AG08395 (cell line): ENCODE results near the gene ANTXRL.
A peak's percentile ranks its signal among the peaks of the same experiment; 100 is the strongest.
"Not testable (repeated sequence)": the region's sequence is repeated elsewhere in the genome, so short reads cannot be mapped to it uniquely, and the experiment has no call there.

ENCODE experiments used
- DNase-seq: peaks from one replicate; pipeline ENCODE4 v3.0.0; 2012; ENCODE audit warnings: mixed read lengths, low spot score

ANTXRL gene

DNA sequence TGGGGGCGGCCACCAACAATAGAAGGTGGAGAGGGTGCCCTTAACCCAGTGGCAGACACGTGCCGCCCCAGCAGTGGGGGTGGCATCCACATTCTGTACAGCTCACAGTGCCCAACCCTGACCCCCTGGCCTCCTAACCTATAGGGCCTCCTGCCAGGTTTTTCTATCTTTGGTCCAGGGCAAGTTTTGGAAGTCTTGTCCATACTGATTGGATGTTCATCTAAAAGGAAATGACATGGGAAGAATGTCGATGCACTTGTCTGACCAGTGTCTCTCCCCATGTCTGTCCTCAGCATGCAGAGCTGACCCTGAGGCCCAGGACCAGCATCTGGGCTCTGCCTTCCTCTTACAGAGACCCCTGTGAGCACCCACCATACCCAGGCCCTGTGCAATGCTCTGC, 32.3 kb upstream of the ANTXRL start:
- DNase-seq, result no peak

DNA sequence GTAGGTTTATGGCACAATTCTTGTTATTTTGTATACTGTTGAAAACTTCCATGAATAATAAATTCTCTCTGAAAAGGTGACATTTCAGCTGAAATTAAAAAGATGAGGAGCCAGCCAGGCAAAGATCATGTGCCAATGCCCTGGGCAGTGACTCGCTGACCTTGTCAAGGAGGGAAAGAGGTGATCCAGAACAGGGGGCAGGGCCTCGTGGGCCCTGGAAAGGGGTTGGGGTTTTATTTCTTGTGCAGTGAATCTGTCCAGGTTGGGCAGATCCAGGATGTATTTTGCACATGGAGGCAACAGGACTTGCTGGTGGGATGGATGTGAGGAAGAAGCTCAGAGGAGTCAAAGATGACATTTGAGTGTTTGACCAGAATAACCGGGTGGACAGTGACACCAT, 31.6 kb upstream of the ANTXRL start:
- DNase-seq, result not testable (repeated sequence)

DNA sequence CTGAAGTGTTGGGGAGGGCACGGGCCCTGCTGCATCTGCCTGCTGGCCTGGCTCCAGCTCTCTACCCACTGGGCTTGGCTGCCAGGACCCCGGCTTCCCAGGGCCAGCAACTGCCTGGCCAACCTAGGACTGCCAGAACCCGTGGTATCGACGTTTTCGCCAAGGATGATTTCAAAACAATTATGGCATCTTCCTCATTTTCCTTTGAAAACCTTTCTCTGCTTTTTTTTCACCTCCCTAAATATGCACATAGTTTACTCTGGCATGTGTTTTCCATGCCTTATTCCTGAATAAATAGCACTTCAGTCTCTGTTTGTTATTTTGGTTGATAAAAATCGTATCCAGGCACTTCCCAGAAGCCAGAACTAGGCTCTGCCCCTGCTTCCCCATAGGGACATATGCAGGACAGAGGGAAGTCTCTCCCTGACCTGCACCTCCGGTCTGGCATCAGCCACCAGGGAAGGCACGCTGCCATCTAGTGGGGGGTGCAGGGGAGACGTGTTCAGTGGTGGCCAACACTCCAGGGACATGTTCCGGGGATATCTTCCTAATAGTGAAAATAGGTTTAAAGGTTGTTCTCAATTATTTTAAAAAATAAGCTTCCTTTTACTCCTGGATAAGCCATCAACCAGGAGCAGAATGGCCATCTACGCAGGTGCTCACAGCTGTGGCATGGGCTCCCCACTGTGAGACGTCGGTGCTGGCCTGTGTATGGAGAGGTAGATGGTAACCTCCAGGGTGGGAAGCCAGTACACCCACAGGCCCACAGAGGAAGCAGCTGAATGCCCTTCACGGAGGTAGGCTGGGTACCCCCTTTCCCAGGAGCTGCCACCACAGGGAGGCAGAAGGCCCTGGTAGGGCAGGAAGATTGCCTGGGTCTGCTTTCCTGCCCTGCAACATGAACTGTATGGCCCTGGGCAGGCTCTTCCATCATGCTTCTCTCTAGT, 30.7 kb upstream of the ANTXRL start:
- peak; percentile 27 for DNase-seq

DNA sequence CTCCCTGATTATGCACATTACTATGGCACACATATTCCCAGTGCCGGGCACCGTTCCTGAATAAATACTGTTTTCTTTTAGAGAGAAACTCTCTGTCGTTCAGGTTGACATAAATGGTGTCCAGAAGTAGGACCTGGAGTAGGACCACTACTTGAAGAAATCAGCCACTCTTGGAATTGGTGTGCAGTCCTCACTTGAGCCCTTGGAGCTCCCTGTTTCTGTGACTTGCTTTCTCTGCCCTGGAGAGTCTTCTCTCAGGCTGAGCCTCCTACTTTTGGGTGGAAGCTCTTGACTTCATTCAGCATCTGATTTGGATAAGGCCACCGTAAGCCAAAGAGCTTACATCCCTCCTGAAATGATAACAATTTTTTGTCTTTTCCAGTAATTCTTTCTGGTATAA, 29.7 kb upstream of the ANTXRL start:
- DNase-seq, result no peak

DNA sequence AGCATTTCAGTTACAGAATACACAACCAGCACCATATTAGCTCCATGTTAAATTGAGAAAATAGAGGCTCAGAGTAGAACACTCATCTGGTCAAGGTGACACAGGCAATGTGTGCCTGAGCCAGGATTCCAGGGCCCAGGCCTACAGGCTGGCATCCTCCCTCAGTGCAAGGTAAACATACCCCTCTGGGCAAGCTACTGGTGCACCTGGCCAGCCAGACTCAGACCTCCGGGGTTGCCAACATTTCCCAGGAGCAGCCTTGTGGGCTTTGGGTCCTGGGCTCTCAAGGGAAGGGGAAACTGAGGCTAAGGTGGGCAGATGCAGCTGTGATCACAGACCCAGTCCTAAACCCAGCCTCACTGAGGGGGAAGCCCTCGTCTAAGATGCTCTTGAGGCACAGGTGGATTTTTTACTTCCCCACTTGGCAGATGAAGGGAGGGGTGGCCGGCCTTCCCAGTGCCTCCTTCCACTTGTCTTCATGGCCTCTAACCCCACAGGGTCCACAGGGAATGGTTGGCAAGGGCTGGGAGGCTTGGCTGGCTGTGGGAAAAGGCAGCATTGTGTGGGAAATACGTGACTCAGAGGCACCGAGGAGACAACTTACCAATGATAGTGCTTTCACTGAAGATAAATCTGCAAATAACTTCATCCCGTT, 23.8 kb upstream of the ANTXRL start:
- not testable (repeated sequence) for DNase-seq

DNA sequence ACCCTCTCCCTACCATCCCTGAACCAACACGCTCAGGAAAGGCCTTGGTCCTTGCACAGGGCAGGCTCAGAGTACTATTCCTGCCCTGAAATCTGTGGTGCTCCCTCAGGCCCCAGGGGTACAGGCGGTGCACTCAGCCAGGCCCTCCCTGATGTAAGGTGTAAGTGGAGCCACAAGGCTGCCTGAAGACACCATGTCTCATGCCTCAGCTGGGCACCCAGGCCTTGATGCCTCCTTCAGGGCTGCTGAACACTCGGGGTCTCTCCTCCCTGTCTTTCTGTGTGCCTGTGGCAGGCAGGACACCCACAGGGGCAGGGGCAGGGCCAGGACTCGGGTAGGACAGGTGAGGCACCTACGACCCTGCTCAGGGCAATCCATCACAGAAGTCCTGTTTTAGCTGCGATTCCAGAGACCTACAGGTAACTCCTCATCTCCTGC, 22.9 kb upstream of the ANTXRL start:
- DNase-seq, result no peak

DNA sequence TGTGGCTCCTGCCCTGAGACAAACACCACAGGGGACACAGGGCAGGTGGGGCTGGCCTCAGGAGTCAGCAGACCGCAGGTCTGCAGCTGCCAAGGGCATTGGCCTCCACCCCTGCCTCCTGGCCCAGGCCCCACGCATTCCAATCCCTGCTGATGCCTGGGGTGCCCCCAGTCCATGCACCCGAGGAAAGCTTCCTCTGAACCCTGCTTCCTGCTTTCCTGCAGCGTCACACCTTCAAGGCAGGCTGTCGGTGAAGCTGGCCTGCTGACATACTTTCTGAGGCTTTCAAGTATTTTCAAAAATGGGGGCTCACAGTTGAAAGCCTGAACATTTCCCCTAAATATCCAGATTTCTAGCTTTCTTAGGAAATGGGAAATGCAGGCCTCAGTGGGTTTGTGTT, 22.5 kb upstream of the ANTXRL start:
- no peak for DNase-seq

DNA sequence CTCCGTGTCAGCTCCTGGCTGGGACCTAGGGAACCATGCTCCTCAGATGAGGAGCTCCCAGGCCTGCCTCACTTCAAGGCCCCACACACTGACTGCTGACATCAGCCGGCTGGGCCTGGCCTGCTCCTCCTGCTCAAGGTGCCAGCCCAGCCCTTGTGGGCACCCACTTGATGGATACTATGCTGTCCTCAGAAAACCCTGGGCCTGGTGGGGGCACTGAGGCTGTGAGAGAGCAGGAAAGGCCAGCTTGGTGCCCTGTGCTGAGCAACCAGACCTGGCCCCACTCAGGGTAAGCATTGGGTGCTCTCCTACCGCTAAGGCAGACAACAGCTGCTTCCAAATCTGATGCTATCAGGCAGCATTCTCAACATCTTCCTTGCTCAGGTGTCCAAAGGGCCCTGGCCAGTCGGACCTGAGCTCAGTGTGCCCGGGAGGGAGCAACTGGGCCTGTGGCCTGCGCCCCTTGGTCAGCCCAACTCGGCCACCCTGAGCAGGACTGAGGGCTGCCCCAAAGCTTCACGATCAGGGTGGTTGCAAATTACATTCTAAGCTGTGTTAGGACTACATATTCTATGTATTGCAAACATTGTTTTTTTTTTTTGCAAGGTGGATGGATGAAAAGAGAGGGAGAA, 21.9 kb upstream of the ANTXRL start:
- no peak for DNase-seq

DNA sequence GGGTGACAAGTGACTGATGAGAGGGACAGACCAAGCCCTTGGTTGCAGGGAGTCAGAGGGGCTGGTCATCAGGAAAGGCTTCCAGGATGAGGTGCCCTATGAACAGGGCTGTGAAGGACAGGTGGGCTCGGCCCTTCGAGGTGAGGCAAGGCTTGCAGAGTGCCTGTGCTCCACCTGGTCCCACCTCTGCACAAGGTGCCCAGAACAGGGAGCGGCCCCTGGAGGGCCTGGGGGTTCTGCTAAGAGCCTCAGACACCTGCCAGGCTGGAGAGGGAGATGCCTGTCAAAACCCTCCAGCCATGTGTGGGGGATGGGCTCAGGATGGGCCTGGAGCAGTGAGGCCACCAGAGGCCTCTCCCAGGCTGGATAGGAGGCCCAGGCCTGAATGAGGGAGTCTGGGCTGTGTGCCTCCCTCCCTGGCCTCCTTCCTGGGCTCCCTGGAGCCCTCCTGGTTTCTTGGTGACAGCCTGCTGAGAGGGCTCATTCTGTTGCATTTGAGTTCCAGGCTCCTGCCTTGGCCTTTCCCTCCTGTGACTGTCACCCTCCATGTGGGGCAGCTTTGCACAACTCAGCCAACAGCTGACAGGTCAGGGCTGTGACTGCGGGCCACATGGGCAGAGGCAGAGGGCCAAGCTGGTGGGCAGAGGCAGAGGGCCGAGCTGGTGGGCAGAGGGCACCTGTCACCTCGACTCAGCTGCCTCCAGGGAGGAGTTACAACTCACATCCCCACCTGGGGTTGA, 21.1 kb upstream of the ANTXRL start:
- not testable (repeated sequence) for DNase-seq

DNA sequence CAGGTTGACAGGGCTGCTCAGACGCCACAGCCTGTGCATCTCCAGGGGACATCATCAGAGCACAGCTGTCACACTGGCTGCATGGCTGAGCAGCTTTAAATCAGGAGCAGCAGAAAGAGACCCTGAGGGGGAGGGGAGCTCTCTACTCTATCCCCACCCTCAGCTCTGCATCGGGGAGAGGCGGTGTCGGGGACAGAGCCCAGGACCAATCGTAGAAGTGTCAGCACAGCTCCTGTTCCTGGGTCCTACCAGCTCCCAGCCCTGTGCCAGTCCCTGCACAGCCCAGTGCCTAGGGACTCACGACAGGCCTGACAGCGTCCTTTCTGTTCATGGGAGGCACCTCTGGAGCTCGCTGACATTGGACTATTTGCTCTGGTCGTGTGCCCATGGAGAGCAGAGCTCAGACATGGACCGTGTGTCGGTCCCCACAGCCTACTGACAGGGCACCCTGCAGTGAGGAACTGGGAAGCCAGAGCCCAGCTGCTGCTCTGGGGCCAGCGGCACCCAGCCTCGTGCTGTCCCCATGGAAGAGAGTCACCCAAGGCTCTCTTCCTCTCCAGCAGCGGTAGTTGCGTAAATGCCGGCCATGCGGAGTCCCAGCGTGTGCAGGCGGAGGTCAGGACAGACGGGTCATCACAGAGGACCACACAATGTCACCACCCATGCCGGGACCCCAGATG, 20.4 kb upstream of the ANTXRL start:
- no peak for DNase-seq

DNA sequence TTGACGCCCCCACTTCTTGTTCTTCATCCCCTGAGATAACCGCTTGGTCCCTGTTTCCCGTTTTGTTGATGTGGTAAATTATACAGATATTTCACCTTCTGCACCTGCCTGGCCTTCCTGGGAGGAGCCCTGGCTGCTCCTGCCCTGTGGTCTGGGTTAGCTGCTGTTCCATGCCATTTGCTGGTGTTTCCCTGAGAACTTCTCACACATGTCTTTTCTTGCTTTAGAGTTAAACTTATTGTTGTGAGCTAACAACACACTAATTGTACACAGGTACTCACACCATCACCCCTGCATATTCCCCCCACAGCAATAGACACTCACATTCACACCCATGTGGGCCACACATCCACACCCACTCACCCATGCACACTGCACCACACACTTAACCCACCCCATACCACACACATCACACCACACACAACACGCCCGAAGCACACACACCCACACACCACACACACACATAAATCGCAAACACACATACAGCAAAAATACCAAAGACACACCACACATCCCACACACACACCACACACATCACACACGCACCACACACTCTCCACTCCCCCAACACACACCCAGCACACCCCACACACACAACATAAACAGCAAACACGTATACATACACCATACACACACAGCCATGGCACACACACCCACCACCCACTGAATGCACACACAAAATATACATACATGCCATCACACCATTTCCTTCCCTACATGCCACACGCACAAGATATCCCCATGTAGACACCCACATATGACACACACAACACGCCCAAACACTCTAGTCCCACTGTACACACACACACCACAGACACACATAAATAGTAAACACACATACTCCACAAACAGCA, 19.4 kb upstream of the ANTXRL start:
- DNase-seq, result no peak

DNA sequence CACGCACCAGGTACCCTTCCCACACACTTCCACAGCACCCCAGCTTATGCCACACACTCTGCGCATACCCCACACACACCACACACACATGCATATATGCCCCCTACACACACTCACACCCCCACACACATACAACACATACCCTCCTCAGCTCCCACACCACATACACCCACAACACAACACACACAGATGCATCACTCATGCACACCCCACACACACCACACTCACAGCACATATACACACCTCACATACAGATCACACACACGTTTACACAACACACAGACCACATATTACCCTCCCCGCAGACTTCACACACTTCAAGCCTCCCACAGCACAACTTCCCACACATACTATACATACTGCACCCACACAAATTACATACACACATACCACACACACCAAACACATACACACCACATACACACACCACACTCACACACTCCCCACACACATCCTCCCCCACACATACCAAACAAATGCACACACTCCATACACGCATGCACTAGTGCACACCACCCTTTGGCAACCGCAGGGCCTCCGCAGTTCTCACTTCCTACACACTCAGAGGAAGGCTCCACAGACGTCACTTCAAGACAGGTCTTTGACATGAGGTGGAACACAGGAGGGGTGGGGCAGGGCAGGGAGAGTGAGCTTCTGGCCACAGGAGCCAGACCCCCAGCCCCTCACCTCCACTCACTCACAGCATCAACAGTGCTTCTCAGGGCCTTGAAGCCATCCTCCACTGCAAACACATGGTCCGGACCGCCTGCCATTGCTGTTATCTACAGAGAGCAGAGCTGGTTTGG, 18.5 kb upstream of the ANTXRL start:
- no peak for DNase-seq

DNA sequence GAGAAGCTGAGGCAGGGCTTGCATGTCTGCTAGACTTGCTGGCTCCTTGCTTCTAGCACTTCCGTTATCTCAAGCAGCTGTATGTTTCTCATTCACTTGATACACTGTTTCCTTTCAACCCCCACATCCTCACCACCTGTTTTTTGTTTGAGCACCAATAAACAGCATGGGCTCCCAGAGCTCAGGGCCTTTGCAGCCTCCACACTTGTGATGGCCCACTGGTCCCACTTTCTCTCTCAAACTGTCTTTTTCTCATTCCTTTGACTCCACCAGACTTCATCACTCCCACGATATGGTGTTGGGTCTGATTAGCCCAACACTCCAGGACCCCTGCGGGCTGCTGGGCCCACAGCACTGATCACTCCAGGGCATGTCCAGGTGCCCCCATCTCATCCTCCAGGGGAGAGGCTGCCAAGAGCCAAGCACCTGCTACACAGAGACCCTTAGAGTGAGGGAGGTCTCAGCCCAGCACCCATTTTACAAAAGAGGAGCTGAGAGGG, 17.2 kb upstream of the ANTXRL start:
- not testable (repeated sequence) for DNase-seq

DNA sequence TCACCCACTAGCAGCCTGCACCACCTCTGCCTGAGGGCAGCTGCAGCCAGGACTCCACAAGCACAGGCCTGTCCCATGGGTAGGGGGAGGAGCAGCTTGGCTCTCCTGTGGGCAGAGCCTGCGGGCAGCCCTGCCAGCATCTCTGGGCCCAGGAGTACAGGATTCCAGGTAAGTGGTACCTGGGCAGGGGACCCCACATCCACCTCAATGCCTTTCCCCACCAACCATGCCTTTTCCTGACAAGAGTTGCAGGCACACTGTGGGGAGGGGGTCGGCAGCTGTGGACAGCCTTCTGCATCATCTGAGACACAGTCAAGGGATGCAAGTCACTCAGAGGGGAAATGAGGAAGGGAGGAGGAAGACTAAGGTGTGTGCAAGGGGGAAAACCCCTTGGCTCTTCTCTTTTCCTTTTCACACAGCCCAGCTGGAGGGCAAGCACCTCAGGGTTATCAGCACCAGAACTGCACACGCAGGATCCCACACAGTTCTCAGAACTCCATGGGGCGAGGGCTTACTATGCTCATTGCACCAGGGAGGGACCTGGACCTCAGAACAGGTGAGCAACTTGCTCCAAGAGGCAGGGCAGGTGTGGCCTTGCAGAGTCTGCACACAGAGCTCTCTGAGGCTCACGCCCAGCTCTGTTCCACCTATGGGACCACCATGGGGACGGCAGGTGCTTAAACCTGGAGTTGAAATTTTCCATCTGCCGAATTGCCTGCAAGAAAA, 16.5 kb upstream of the ANTXRL start:
- DNase-seq, result no peak

DNA sequence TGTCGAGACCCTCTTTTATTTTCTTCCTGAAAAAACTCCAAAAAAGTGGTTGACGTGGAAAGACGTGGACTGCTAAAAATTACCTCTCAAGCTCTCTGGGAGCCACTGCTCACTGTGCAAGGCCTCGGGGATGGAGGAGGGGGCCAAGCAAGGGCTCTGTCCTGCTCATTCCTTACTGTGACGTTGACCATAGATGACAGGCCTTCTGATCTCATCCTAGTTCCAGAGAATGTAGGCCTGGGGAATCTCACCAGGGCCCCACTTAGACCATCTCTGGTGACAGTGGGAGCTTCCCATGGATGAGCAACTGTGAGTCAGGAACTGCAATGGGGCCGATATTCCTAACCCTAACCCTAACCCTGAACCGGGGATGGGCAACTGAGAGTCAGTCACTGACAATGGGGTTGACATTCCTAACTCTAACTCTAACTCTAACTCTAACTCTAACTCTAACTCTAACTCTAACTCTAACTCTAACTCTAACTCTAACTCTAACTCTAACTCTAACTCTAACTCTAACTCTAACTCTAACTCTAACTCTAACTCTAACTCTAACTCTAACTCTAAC, 15.8 kb upstream of the ANTXRL start:
- not testable (repeated sequence) for DNase-seq

DNA sequence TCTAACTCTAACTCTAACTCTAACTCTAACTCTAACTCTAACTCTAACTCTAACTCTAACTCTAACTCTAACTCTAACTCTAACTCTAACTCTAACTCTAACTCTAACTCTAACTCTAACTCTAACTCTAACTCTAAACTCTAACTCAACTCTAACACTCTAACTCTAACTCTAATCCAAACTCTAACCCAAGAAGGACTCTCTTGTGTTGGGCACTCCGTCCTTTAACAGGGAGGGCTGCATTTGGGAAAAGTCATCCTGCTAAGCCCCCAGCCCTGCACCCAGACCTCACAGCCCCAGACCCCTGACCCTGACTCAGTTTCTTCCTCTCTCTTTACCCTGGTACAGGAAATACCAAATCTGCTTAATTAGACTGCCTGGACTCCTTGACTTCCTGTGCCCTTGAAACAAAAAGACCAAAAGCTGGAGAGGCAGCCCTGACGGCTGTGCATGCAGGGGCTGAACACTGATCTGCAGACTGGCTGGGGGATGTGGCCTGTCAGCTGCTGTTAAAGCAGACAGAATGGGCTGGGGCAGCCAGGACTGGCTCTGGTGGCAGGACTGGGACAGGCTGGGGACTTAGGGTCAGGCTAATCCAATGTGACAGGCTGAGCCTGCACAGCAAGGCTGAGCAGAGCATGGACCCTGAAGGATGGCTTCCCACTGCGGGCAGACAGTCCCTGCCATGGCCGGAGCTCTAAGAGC, 14.8 kb upstream of the ANTXRL start:
- not testable (repeated sequence) for DNase-seq

DNA sequence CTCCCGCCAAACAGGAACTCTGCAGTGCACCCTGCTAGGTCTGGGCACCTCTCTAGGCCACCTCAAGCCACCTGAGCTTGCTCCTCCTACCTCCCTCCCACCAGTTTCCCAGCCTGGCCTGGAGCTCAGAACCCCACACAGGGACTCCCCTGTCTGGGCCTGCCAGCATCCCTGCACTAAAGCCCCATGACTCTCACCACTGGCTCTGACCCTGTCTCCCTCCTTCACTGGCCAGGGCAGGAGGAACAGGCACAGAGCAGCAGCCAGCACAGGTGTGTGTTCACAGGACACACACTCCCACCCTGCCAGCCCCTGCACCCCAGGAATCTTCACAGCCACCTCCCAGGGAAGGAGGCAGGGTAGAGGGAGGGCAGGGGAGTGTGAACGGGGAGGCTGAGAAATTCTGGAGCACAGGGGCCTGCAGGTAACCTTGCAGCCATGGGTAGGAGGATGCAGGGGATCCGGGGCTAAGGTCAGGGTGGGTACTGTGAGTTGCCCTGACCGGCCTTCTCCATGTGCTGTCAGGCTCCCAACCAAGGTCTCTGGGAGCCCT, 13.9 kb upstream of the ANTXRL start:
- no peak for DNase-seq
